Measurements from ENCODE around the gene THEMIS. TPM values are rescaled to one million over a fixed set of nuclear protein-coding genes. Genes with fewer than 3 reads are reported as not detected.

The THEMIS gene
- total RNA-seq, 3 donors from 2014 or later = 0.96 to 2.6 (median 1.3) TPM

DNA sequence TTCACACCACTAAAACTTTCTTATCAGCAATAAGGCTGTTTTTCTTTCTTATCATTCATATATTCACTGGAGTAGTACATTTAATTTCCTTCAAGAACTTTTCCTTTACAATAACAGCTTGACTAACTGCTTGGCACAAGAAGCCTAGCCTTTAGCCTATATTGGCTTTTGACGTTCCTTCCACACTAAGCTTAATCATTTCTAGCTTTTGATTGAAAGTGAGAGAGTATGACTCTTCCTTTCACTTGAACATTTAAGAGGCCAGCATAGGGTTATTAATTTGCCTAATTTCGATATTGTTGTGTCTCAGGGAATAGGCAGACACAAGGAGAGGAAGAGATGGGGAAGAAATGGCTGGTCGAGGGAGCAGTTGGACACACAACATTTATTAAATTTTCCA, 23.6 kb downstream of the THEMIS start:
- Histone ChIP-seq H3K27ac (no peak overlapping the region), H3K4me3 (no peak overlapping the region), H3K9me3 (peaks cover 0 to 5% of the 10 kb centered on the region in 2 donors), H3K36me3 (no peaks in the 10 kb centered on the region), H3K4me1 (no peaks in the 10 kb centered on the region), H3K27me3 (no peaks in the 10 kb centered on the region)
- no peak for DNase-seq (ENCODE audit: low spot score in 2 of 2)
- TF ChIP-seq, protein P1, sequence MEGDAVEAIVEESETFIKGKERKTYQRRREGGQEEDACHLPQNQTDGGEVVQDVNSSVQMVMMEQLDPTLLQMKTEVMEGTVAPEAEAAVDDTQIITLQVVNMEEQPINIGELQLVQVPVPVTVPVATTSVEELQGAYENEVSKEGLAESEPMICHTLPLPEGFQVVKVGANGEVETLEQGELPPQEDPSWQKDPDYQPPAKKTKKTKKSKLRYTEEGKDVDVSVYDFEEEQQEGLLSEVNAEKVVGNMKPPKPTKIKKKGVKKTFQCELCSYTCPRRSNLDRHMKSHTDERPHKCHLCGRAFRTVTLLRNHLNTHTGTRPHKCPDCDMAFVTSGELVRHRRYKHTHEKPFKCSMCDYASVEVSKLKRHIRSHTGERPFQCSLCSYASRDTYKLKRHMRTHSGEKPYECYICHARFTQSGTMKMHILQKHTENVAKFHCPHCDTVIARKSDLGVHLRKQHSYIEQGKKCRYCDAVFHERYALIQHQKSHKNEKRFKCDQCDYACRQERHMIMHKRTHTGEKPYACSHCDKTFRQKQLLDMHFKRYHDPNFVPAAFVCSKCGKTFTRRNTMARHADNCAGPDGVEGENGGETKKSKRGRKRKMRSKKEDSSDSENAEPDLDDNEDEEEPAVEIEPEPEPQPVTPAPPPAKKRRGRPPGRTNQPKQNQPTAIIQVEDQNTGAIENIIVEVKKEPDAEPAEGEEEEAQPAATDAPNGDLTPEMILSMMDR (IDR thresholded peaks at IDR 0.05) = no peak
- no peak for TF ChIP-seq POLR2AphosphoS5 (IDR thresholded peaks at IDR 0.05)
- no peak for TF ChIP-seq POLR2A (IDR thresholded peaks at IDR 0.05)
- intact Hi-C loops (cut with DNase I; ENCODE audit: low total_unique reads) = no loop called here

DNA sequence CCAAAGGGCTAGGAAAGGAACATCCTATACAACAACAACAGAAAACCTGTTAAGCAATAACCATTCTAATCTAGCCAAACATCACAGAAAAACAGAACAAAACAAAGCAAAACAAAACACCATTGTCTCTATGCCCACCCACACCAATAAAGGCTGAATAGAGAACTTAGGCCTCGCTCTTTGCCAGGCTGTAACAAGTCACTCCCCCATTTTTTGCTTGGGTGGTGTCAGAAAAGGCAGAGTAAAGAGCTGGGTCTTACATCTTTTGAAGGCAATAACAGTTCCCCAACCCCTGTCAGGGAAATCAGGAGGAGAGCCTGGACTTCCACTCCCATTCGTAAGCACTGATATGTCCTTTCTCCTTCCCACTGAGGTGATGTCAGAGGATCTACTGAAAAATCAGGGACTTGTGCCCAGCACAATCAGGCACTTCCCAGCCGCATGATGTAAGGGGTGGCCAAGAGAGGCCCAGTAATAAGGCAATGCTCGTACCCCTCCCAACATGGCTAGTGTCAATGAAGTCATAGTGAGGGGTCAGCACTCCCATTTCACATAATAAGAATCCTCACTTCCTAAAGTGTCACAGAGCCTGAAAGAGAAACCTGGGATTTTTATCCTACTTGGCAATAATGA, 31.0 kb downstream of the THEMIS start:
- Histone ChIP-seq H3K4me1 (no peaks in the 10 kb centered on the region), H3K9me3 (peaks cover 0 to 7% of the 10 kb centered on the region in 2 donors), H3K36me3 (no peaks in the 10 kb centered on the region), H3K27me3 (no peaks in the 10 kb centered on the region), H3K27ac (peak overlapping the region in 1 of 2 donors; percentile 22), H3K4me3 (no peak overlapping the region)
- TF ChIP-seq, protein P1 (IDR thresholded peaks at IDR 0.05) = no peak
- TF ChIP-seq POLR2AphosphoS5 (IDR thresholded peaks at IDR 0.05) (no peak), POLR2A (IDR thresholded peaks at IDR 0.05) (no peak)
- intact Hi-C loops (cut with DNase I; ENCODE audit: low total_unique reads) = no loop called here
- DNase-seq (ENCODE audit: low spot score in 2 of 2) = no peak

DNA sequence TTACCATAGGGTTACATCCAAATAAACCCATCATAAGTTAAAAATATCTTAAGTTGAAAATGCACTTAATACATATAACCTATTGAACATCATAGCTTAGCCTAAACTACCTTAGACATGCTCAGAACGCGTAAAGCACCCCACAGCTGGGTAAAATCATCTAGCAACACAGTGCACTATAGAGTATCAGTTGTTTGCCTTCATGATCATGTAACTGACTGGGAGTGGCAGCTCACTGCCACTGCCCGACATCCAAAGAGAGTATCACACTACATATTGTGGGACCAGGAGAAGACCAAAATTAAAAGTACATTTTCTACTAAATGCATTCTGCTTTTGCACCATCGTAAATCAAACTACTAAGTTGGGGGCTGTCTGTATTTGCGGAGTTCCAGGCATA, 31.7 kb downstream of the THEMIS start:
- peaks cover 0 to 7% of the 10 kb centered on the region in 2 donors for H3K9me3 ChIP-seq

DNA sequence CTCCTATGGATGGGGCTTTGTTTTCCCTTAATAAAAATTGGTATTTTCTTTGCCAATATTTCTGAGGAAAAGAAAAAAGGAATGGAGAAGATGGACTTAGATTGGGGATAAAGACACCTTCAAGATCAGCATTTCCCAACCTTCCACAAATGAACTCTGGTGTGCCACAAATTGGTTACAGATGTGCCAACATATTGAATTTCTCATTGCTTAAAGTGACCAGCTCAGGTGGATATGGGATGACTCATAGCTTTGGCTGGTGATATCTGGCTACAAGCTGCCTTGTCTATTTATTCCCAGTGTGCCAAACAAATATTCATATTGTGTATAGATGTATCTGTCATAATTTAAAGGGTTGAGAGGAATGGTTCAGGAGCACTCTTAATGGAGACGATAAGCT, 32.5 kb downstream of the THEMIS start:
- no peak for TF ChIP-seq POLR2A (IDR thresholded peaks at IDR 0.05)
- no peak for TF ChIP-seq POLR2AphosphoS5 (IDR thresholded peaks at IDR 0.05)
- TF ChIP-seq, protein P1 (IDR thresholded peaks at IDR 0.05) = no peak
- no peaks in the 10 kb centered on the region for H3K27me3 ChIP-seq
- H3K4me3 ChIP-seq = no peak overlapping the region
- DNase-seq (ENCODE audit: low spot score in 2 of 2) = no peak
- H3K27ac ChIP-seq = no peak overlapping the region
- H3K9me3 ChIP-seq = peaks cover 0 to 7% of the 10 kb centered on the region in 2 donors
- no peaks in the 10 kb centered on the region for H3K4me1 ChIP-seq
- intact Hi-C loops (cut with DNase I; ENCODE audit: low total_unique reads) = no loop called here
- H3K36me3 ChIP-seq = no peaks in the 10 kb centered on the region

More for the DNA sequence above, 31.7 kb downstream of the THEMIS start:
- DNase-seq (ENCODE audit: low spot score in 2 of 2) = no peak
- no peak for TF ChIP-seq POLR2A (IDR thresholded peaks at IDR 0.05)
- TF ChIP-seq, protein P1 (IDR thresholded peaks at IDR 0.05) = no peak
- no peak for TF ChIP-seq POLR2AphosphoS5 (IDR thresholded peaks at IDR 0.05)
- Histone ChIP-seq H3K4me3 (no peak overlapping the region), H3K27me3 (no peaks in the 10 kb centered on the region), H3K27ac (no peak overlapping the region), H3K4me1 (no peaks in the 10 kb centered on the region), H3K36me3 (no peaks in the 10 kb centered on the region)
- intact Hi-C loops (cut with DNase I; ENCODE audit: low total_unique reads) = no loop called here

DNA sequence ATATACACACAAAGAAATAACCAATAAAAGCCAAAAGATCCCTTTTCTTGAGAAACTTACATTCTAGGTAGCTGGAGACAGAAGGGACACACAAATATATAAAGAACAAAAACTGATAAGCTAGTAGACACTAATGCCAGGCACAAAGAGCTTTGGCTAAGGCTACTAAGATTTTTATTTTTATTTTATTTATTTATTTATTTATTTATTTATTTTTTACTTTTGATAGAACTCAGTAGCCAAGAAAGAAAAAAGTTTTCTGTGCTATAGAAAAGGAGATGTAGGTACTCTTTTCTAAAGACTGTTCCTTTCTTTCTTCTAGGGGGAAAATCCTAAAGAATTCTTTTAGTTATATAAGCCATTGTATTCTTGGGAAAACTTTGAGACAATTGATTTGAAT, 34.1 kb downstream of the THEMIS start:
- DNase-seq (ENCODE audit: low spot score in 2 of 2) = no peak
- no peak overlapping the region for H3K4me3 ChIP-seq
- no peaks in the 10 kb centered on the region for H3K36me3 ChIP-seq
- intact Hi-C loops (cut with DNase I; ENCODE audit: low total_unique reads) = no loop called here
- TF ChIP-seq, protein P1 (IDR thresholded peaks at IDR 0.05) = no peak
- TF ChIP-seq POLR2AphosphoS5 (IDR thresholded peaks at IDR 0.05) (no peak), POLR2A (IDR thresholded peaks at IDR 0.05) (no peak)
- H3K9me3 ChIP-seq = no peaks in the 10 kb centered on the region
- H3K27me3 ChIP-seq = no peaks in the 10 kb centered on the region
- no peaks in the 10 kb centered on the region for H3K4me1 ChIP-seq
- no peak overlapping the region for H3K27ac ChIP-seq
